WI38 (cell line): ENCODE results near the gene CDYL2.

Source experiments
- H3K4me3 ChIP-seq: 2 replicates; pipeline ENCODE4 v1.5.1; 2011; ENCODE audit warnings: low read depth, mild to moderate bottlenecking, control low read depth, low read length
- CTCF ChIP-seq: IDR thresholded peaks from 2 replicates; pipeline ENCODE4 v1.5.1; 2012; ENCODE audit warnings: low read depth, mild to moderate bottlenecking, control low read depth, low read length

The CDYL2 gene

GRCh38 chr16:80672379-80672778 lies 132.0 kb downstream of the CDYL2 start:
- no peak for TF ChIP-seq CTCF
- H3K4me3 ChIP-seq = no peak overlapping the region

GRCh38 chr16:80671281-80671849 lies 133.0 kb downstream of the CDYL2 start:
- no peak for TF ChIP-seq CTCF
- no peak overlapping the region for H3K4me3 ChIP-seq

GRCh38 chr16:80670170-80670865 lies 134.1 kb downstream of the CDYL2 start:
- TF ChIP-seq CTCF = no peak
- no peak overlapping the region for H3K4me3 ChIP-seq

- no peak for TF ChIP-seq CTCF
- H3K4me3 ChIP-seq = no peak overlapping the region
Measured at GRCh38 chr16:80669673-80670072, 134.7 kb downstream of the CDYL2 start.

GRCh38 chr16:80667925-80668324 lies 136.5 kb downstream of the CDYL2 start:
- no peak overlapping the region for H3K4me3 ChIP-seq
- TF ChIP-seq CTCF = no peak

- no peak overlapping the region for H3K4me3 ChIP-seq
- no peak for TF ChIP-seq CTCF
Measured at GRCh38 chr16:80667251-80667560, 137.2 kb downstream of the CDYL2 start.

GRCh38 chr16:80666378-80667250 lies 137.8 kb downstream of the CDYL2 start:
- H3K4me3 ChIP-seq = no peak overlapping the region
- no peak for TF ChIP-seq CTCF
